Measurements from ENCODE around the gene UTP4. TPM values are rescaled to one million over a fixed set of nuclear protein-coding genes. Genes with fewer than 3 reads are reported as not detected.
A peak's percentile ranks its signal among the peaks of the same experiment; 100 is the strongest.
"Not testable (repeated sequence)": the region's sequence is repeated elsewhere in the genome, so short reads cannot be mapped to it uniquely, and the experiment has no call there.

Gene UTP4
- total and polyA plus RNA-seq, 2 donors (not counting 3 experiments of a cell fraction or from before 2014, with no cell fraction given) = 56.1 to 59.5 TPM

- Histone ChIP-seq H3K27me3 (ENCODE audit: control insufficient read depth in 2 of 2, insufficient read depth in 2 of 2, low read length in 2 of 2) (no peaks in the 10 kb centered on the region), H3K4me3 (replicated peaks in 1 of 3; ENCODE audit: insufficient read depth in 1 of 3, low read depth in 1 of 3, low read length in 3 of 3) (no peak overlapping the region), H3K4me1 (ENCODE audit: control insufficient read depth, extremely low read depth, insufficient read depth, low read length) (peaks cover 3% of the 10 kb centered on the region), H3K9me1 (replicated peaks; ENCODE audit: control insufficient read depth, extremely low read depth, insufficient read depth, low read length) (no peaks in the 10 kb centered on the region), H3K36me3 (ENCODE audit: control insufficient read depth in 2 of 2, extremely low read depth in 1 of 2, insufficient read depth in 2 of 2, low read length in 2 of 2) (peaks cover 2 to 20% of the 10 kb centered on the region in 2 experiments), H3K79me2 (ENCODE audit: control insufficient read depth, insufficient read depth, low read length) (peaks cover 40% of the 10 kb centered on the region), H3K9ac (replicated peaks; ENCODE audit: extremely low read depth, insufficient read depth, low read length) (no peak overlapping the region), H2AFZ (ENCODE audit: low read depth, low read length) (no peak overlapping the region), H4K20me1 (replicated peaks; ENCODE audit: control insufficient read depth, extremely low read depth, insufficient read depth, low read length) (peaks cover 3% of the 10 kb centered on the region), H3K9me3 (replicated peaks; ENCODE audit: control insufficient read depth, insufficient read depth, low read length) (no peaks in the 10 kb centered on the region), H3K27ac (ENCODE audit: insufficient read depth, low read depth, low read length) (no peak overlapping the region), H3K4me2 (ENCODE audit: insufficient read depth, low read length) (no peak overlapping the region)
- dilution Hi-C loops (cut with MboI; ENCODE audit: extremely low pct_ligation_motif_present, low sequenced_read_pairs) (no loop called here), intact Hi-C loops (cut with micrococcal nuclease) (loop anchor here (1.0 to 2.0 kb wide), 7 partner anchors 12 to 595 kb away; no protein-coding TSS in a partner anchor)
- CTCF ChIA-PET = interaction anchor here (0.6 to 6.8 kb wide), 27 partner anchors 12 to 597 kb away, joined by 3 to 114 read pairs (median 4); partner anchors contain the start of genes HAS3 and TANGO6
- POLR2A ChIA-PET = no interaction called here
- peak; percentile 90 for FAIRE-seq
- BruUV-seq (replicated peaks) = no TSS peak
- TF ChIP-seq POLR2A (IDR thresholded peaks at IDR 0.05; ENCODE audit: low read depth, low read length) = peak; percentile 26
- TF ChIP-seq EZH2 (IDR thresholded peaks at IDR 0.05; ENCODE audit: borderline replicate concordance, low read depth, low read length, severe bottlenecking) = no peak
- TF ChIP-seq, protein P1, sequence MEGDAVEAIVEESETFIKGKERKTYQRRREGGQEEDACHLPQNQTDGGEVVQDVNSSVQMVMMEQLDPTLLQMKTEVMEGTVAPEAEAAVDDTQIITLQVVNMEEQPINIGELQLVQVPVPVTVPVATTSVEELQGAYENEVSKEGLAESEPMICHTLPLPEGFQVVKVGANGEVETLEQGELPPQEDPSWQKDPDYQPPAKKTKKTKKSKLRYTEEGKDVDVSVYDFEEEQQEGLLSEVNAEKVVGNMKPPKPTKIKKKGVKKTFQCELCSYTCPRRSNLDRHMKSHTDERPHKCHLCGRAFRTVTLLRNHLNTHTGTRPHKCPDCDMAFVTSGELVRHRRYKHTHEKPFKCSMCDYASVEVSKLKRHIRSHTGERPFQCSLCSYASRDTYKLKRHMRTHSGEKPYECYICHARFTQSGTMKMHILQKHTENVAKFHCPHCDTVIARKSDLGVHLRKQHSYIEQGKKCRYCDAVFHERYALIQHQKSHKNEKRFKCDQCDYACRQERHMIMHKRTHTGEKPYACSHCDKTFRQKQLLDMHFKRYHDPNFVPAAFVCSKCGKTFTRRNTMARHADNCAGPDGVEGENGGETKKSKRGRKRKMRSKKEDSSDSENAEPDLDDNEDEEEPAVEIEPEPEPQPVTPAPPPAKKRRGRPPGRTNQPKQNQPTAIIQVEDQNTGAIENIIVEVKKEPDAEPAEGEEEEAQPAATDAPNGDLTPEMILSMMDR (IDR thresholded peaks at IDR 0.05; ENCODE audit: extremely low read depth in 1 of 2, insufficient read depth in 1 of 2, low read depth in 1 of 2, low read length in 2 of 2) = peak; percentile 49
- DNase-seq (ENCODE audit: low read depth, low spot score) = peak; percentile 68
Measured at GRCh38 chr16:69123910-69124309, 8.5 kb upstream of the UTP4 start.

DNA sequence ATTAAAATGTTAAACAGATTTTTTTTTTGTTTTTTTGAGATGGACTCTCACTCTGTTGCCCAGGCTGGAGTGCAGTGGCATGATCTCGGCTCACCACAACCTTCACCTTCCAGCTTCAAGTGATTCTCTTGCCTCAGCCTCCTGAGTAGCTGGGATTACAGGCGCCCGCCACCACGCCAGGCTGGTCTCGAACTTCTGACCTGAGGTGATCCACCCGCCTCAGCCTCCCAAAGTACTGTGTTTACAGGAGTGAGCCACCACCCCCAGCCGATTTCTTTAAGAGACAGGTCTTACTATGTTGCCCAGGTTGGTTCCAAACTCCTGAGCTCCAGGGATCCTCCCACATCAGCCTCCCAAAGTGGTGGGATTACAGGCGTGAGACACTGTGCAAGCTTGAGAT lies 8.0 kb upstream of the UTP4 start:
- H4K20me1 ChIP-seq (replicated peaks; ENCODE audit: control insufficient read depth, extremely low read depth, insufficient read depth, low read length); H3K27me3 ChIP-seq (ENCODE audit: control insufficient read depth in 2 of 2, insufficient read depth in 2 of 2, low read length in 2 of 2); H2AFZ ChIP-seq (ENCODE audit: low read depth, low read length); POLR2A ChIA-PET; H3K9ac ChIP-seq (replicated peaks; ENCODE audit: extremely low read depth, insufficient read depth, low read length); dilution Hi-C loops (cut with MboI; ENCODE audit: extremely low pct_ligation_motif_present, low sequenced_read_pairs); H3K4me1 ChIP-seq (ENCODE audit: control insufficient read depth, extremely low read depth, insufficient read depth, low read length); H3K9me1 ChIP-seq (replicated peaks; ENCODE audit: control insufficient read depth, extremely low read depth, insufficient read depth, low read length); FAIRE-seq; DNase-seq (ENCODE audit: low read depth, low spot score); H3K4me2 ChIP-seq (ENCODE audit: insufficient read depth, low read length); H3K4me3 ChIP-seq (replicated peaks in 1 of 3; ENCODE audit: insufficient read depth in 1 of 3, low read depth in 1 of 3, low read length in 3 of 3); BruUV-seq (replicated peaks); H3K27ac ChIP-seq (ENCODE audit: insufficient read depth, low read depth, low read length); H3K9me3 ChIP-seq (replicated peaks; ENCODE audit: control insufficient read depth, insufficient read depth, low read length): not testable (repeated sequence)
- intact Hi-C loops (cut with micrococcal nuclease) = loop anchor here (1.0 to 2.0 kb wide), 7 partner anchors 12 to 596 kb away; no protein-coding TSS in a partner anchor
- peaks cover 2 to 16% of the 10 kb centered on the region in 2 experiments for H3K36me3 ChIP-seq (ENCODE audit: control insufficient read depth in 2 of 2, extremely low read depth in 1 of 2, insufficient read depth in 2 of 2, low read length in 2 of 2)
- CTCF ChIA-PET = interaction anchor here (0.7 to 6.8 kb wide), 25 partner anchors 12 to 597 kb away, joined by 3 to 114 read pairs (median 4); partner anchors contain the start of genes HAS3 and TANGO6
- H3K79me2 ChIP-seq (ENCODE audit: control insufficient read depth, insufficient read depth, low read length) = peaks cover 44% of the 10 kb centered on the region

DNA sequence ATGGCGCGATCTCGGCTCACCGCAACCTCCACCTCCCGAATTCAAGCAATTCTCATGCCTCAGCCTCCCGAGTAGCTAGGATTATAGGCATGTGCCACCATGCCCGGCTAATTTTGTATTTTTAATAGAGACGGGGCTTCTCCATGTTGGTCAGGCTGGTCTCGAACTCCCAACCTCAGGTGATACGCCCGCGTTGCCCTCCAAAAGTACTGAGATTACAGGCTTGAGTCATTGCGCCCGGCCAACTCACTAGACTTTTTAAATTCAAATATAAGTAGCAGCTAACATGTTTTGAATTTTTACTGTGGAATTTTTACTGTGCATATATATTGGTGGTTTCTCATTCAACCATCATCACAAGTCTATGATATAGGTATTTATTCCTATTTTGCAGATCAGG lies 7.5 kb upstream of the UTP4 start:
- BruUV-seq (replicated peaks); H3K4me1 ChIP-seq (ENCODE audit: control insufficient read depth, extremely low read depth, insufficient read depth, low read length); dilution Hi-C loops (cut with MboI; ENCODE audit: extremely low pct_ligation_motif_present, low sequenced_read_pairs); POLR2A ChIA-PET; H3K9ac ChIP-seq (replicated peaks; ENCODE audit: extremely low read depth, insufficient read depth, low read length); DNase-seq (ENCODE audit: low read depth, low spot score); H4K20me1 ChIP-seq (replicated peaks; ENCODE audit: control insufficient read depth, extremely low read depth, insufficient read depth, low read length); FAIRE-seq; H3K27me3 ChIP-seq (ENCODE audit: control insufficient read depth in 2 of 2, insufficient read depth in 2 of 2, low read length in 2 of 2); H2AFZ ChIP-seq (ENCODE audit: low read depth, low read length); H3K9me1 ChIP-seq (replicated peaks; ENCODE audit: control insufficient read depth, extremely low read depth, insufficient read depth, low read length); H3K9me3 ChIP-seq (replicated peaks; ENCODE audit: control insufficient read depth, insufficient read depth, low read length); H3K27ac ChIP-seq (ENCODE audit: insufficient read depth, low read depth, low read length); H3K4me2 ChIP-seq (ENCODE audit: insufficient read depth, low read length); H3K4me3 ChIP-seq (replicated peaks in 1 of 3; ENCODE audit: insufficient read depth in 1 of 3, low read depth in 1 of 3, low read length in 3 of 3): not testable (repeated sequence)
- Histone ChIP-seq H3K79me2 (ENCODE audit: control insufficient read depth, insufficient read depth, low read length) (peaks cover 49% of the 10 kb centered on the region), H3K36me3 (ENCODE audit: control insufficient read depth in 2 of 2, extremely low read depth in 1 of 2, insufficient read depth in 2 of 2, low read length in 2 of 2) (peaks cover 2 to 10% of the 10 kb centered on the region in 2 experiments)
- CTCF ChIA-PET = interaction anchor here (1.1 to 6.8 kb wide), 15 partner anchors 13 to 534 kb away, joined by 3 to 114 read pairs (median 7); partner anchors contain the start of genes HAS3 and TANGO6
- intact Hi-C loops (cut with micrococcal nuclease) = loop anchor here (1.0 to 2.0 kb wide), 7 partner anchors 13 to 596 kb away; no protein-coding TSS in a partner anchor

Data from endothelial cell of umbilical vein (primary cell).